Caco-2 (cell line): ENCODE data around the gene ARFIP1. TPM values are rescaled to one million over a fixed set of nuclear protein-coding genes. Genes with fewer than 3 reads are reported as not detected.

Experiments used
- BruUV-seq: library from RNA; stranded (reverse); fragments of 400-500 nt; replicated peaks from 2 replicates; lab custom pipeline; 2021; lab: Mats Ljungman, UMichigan
- CTCF ChIA-PET: fragments of 300-600 bp; sonication (Branson Sonifier 250); formaldehyde crosslinking; loops from one replicate; lab custom pipeline; 2022; ENCODE audit warnings: antibody characterized with exemption; lab: Charles Lee
- POLR2A ChIA-PET: fragments of 300-600 bp; sonication (Branson Sonifier 250); formaldehyde crosslinking; loops from one replicate; lab custom pipeline; 2022; ENCODE audit warnings: antibody characterized with exemption; lab: Charles Lee
- DNase-seq, 2 experiments: peaks; one replicate each; pipeline versions ENCODE4 v3.0.0 to v3.0.0-alpha.2; 2020 to 2022
- H3K27me3 ChIP-seq: replicated peaks from 2 replicates; pipeline ENCODE4 v1.6.0; 2011; ENCODE audit warnings: low read length; ENCODE audit not compliant: control insufficient read depth, insufficient read depth
- H3K36me3 ChIP-seq: 2 replicates; pipeline ENCODE4 v1.5.1; 2011; ENCODE audit warnings: low read length; ENCODE audit not compliant: control insufficient read depth, insufficient read depth
- H3K4me1 ChIP-seq: fragments of 250-450 bp; sonication (Bioruptor Pico); 2 replicates; pipeline ENCODE4 v1.5.1; 2020; ENCODE audit warnings: mild to moderate bottlenecking
- H3K4me3 ChIP-seq: 2 replicates; pipeline ENCODE4 v1.5.1; 2011; ENCODE audit warnings: low read depth, mild to moderate bottlenecking, control low read depth, low read length
- H3K9me3 ChIP-seq: fragments of 250-450 bp; sonication (Bioruptor Pico); 2 replicates; pipeline ENCODE4 v1.5.1; 2020; ENCODE audit warnings: mild to moderate bottlenecking, moderate library complexity
- H3K27ac Mint-ChIP-seq: one replicate; pipeline ENCODE4 v1.8.0; 2022; ENCODE audit warnings: mixed read lengths; ENCODE audit not compliant: unreplicated experiment
- H3K27me3 Mint-ChIP-seq: one replicate; pipeline ENCODE4 v1.8.0; 2022; ENCODE audit warnings: mixed read lengths; ENCODE audit not compliant: insufficient read depth, unreplicated experiment
- H3K36me3 Mint-ChIP-seq: one replicate; pipeline ENCODE4 v1.8.0; 2022; ENCODE audit warnings: mild to moderate bottlenecking, mixed read lengths; ENCODE audit not compliant: insufficient read depth, unreplicated experiment
- H3K4me1 Mint-ChIP-seq: one replicate; pipeline ENCODE4 v1.8.0; 2022; ENCODE audit warnings: low read depth, mixed read lengths; ENCODE audit not compliant: unreplicated experiment
- H3K4me3 Mint-ChIP-seq: one replicate; pipeline ENCODE4 v1.8.0; 2022; ENCODE audit warnings: mild to moderate bottlenecking, moderate library complexity, mixed read lengths; ENCODE audit not compliant: unreplicated experiment
- H3K9me3 Mint-ChIP-seq: one replicate; pipeline ENCODE4 v1.8.0; 2022; ENCODE audit warnings: mixed read lengths; ENCODE audit not compliant: unreplicated experiment
- CTCF ChIP-seq, 2 experiments: fragments of 200-600 bp in 1 of 2; IDR thresholded peaks; 1 replicate in 1 of 2; 2 replicates in 1 of 2; pipeline versions ENCODE4 v1.5.1 to v1.8.0; 2011 to 2022; ENCODE audit warnings: antibody characterized with exemption in 1 of 2, control low read depth in 1 of 2, inconsistent platforms in 1 of 2, low read depth in 1 of 2, low read length in 1 of 2, mild to moderate bottlenecking in 1 of 2, moderate library complexity in 1 of 2; ENCODE audit not compliant: insufficient read depth in 1 of 2, severe bottlenecking in 1 of 2, unreplicated experiment in 1 of 2
- intact Hi-C: fragments of 100-400 bp; cut with micrococcal nuclease; formaldehyde crosslinking; loops from one replicate; pipeline ENCODE4 v1.10.0; 2022; ENCODE audit not compliant: unreplicated experiment
- total RNA-seq: library from RNA; stranded (reverse); gene quantifications from 2 replicates; pipeline ENCODE4 v1.2.3, GENCODE V29; 2022

The ARFIP1 gene
- total RNA-seq, 1 experiment from 2014 or later, result 31.9 TPM

- Histone ChIP-seq H3K27me3 (no peaks in the 10 kb centered on the region), H3K4me3 (no peak overlapping the region), H3K4me1 (no peaks in the 10 kb centered on the region), H3K9me3 (no peaks in the 10 kb centered on the region), H3K36me3 (no peaks in the 10 kb centered on the region)
- intact Hi-C loops, result loop anchor here (1.0 kb wide), 1 partner anchor 14 kb away; the partner anchor contains the start of gene FHDC1
- ChIA-PET CTCF (no interaction called here), POLR2A (no interaction called here)
- DNase-seq, result no peak
- no TSS peak for BruUV-seq
- H3K27ac Mint-ChIP-seq, result no peak overlapping the region
- H3K4me1 Mint-ChIP-seq, result peaks cover 11% of the 10 kb centered on the region
- no peaks in the 10 kb centered on the region for H3K9me3 Mint-ChIP-seq
- H3K36me3 Mint-ChIP-seq, result peaks cover 4% of the 10 kb centered on the region
- TF ChIP-seq CTCF (IDR thresholded peaks at IDR 0.05; ENCODE audit: insufficient read depth in 1 of 2, low read depth in 1 of 2, low read length in 1 of 2, severe bottlenecking in 1 of 2, unreplicated experiment in 1 of 2), result no peak
- peak overlapping the region; percentile 11 for H3K4me3 Mint-ChIP-seq
- no peaks in the 10 kb centered on the region for H3K27me3 Mint-ChIP-seq
Observed at GRCh38 chr4:152950402-152951274, 170.9 kb downstream of the ARFIP1 start.

GRCh38 chr4:152951348-152951747, 171.6 kb downstream of the ARFIP1 start:
- Histone ChIP-seq H3K27me3 (no peaks in the 10 kb centered on the region), H3K36me3 (no peaks in the 10 kb centered on the region), H3K4me1 (no peaks in the 10 kb centered on the region), H3K4me3 (no peak overlapping the region), H3K9me3 (no peaks in the 10 kb centered on the region)
- no peaks in the 10 kb centered on the region for H3K27me3 Mint-ChIP-seq
- TF ChIP-seq CTCF (IDR thresholded peaks at IDR 0.05; ENCODE audit: insufficient read depth in 1 of 2, low read depth in 1 of 2, low read length in 1 of 2, severe bottlenecking in 1 of 2, unreplicated experiment in 1 of 2), result no peak
- peaks cover 11% of the 10 kb centered on the region for H3K4me1 Mint-ChIP-seq
- DNase-seq, result peak in 1 of 2 experiments; percentile 25
- no peaks in the 10 kb centered on the region for H3K9me3 Mint-ChIP-seq
- no peak overlapping the region for H3K27ac Mint-ChIP-seq
- no TSS peak for BruUV-seq
- ChIA-PET POLR2A (no interaction called here), CTCF (no interaction called here)
- intact Hi-C loops, result loop anchor here (1.0 kb wide), 1 partner anchor 15 kb away; the partner anchor contains the start of gene FHDC1
- peak overlapping the region; percentile 27 for H3K4me3 Mint-ChIP-seq
- no peaks in the 10 kb centered on the region for H3K36me3 Mint-ChIP-seq

GRCh38 chr4:152953514-152953913, 173.8 kb downstream of the ARFIP1 start:
- ChIA-PET CTCF (no interaction called here), POLR2A (no interaction called here)
- no peaks in the 10 kb centered on the region for H3K9me3 ChIP-seq
- peaks cover 16% of the 10 kb centered on the region for H3K4me1 ChIP-seq
- H3K4me1 Mint-ChIP-seq, result peaks cover 33% of the 10 kb centered on the region
- no peaks in the 10 kb centered on the region for H3K36me3 Mint-ChIP-seq
- BruUV-seq, result no TSS peak
- no peak overlapping the region for H3K4me3 Mint-ChIP-seq
- no peak overlapping the region for H3K4me3 ChIP-seq
- DNase-seq, result no peak
- no peak overlapping the region for H3K27ac Mint-ChIP-seq
- H3K9me3 Mint-ChIP-seq, result no peaks in the 10 kb centered on the region
- no peak for TF ChIP-seq CTCF (IDR thresholded peaks at IDR 0.05; ENCODE audit: insufficient read depth in 1 of 2, low read depth in 1 of 2, low read length in 1 of 2, severe bottlenecking in 1 of 2, unreplicated experiment in 1 of 2)
- no peaks in the 10 kb centered on the region for H3K27me3 ChIP-seq
- H3K27me3 Mint-ChIP-seq, result no peaks in the 10 kb centered on the region
- intact Hi-C loops, result no loop called here
- no peaks in the 10 kb centered on the region for H3K36me3 ChIP-seq
